Body of pancreas (tissue), 4 donors: ENCODE measurements around the gene ZNF581.

Experiments used
- CTCF ChIP-seq, 7 experiments: fragments of 450-650 bp in 4 of 7; fragments of 200-600 bp in 3 of 7; sonication (generic) in 3 of 7; IDR thresholded peaks; one replicate each; pipeline ENCODE4 v1.5.1; 2016 to 2019; ENCODE audit warnings: antibody characterized with exemption in 7 of 7
- POLR2A ChIP-seq, 3 donors: fragments of 450-650 bp; IDR thresholded peaks; one replicate each; pipeline ENCODE4 v1.6.1; 2016; ENCODE audit warnings: antibody characterized with exemption in 3 of 3, mild to moderate bottlenecking in 2 of 3

GRCh38 chr19:55621205-55621672 is 22.2 kb upstream of the ZNF581 start:
- TF ChIP-seq CTCF (IDR thresholded peaks at IDR 0.05) (no peak), POLR2A (IDR thresholded peaks at IDR 0.05) (no peak)
